ENCODE data around the gene LY6G6C. TPM values are rescaled to one million over a fixed set of nuclear protein-coding genes. Genes with fewer than 3 reads are reported as not detected.

LY6G6C gene
- total and polyA plus RNA-seq, 2 of the 13 experiments (the other 11 are each of a cell fraction or from before 2014, with no cell fraction given): 0.15 TPM; not detected in 1

DNA sequence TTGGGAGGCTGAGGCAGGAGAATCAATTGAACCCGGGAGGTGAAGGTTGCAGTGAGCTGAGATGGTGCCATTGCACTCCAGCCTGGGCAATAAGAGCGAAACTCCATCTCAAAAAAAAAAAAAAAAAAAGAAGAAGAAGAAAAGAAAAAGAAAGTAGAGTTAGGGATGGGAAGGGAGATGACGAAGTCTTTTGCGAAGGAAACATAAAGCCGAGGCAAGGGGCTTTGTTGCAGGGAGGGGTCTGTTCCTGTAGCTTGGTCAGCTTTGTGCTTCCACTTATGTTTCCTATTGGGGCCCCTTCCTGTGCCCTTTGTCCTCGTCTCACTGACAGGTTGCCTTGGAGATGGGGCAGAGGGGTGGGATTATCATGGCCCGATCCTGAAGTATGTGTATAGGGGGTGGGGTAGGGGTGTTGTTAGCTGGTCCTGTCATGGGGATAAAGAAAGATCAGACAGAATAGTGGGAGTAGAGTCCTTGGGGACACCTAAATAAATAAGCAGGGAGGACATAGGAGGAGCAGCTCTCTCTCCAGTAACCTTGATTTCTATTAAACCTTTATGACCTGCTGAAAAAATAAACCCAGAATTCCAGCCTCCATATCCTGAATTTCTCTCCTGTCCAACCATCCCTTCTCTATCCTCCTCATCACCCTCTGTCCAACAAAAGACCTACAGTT lies 15.9 kb upstream of the LY6G6C start (continued):
- TF ChIP-seq SATB2 (CRISPR knock-in tag; IDR thresholded peaks at IDR 0.05) (peak; percentile 45; the same call in 1 of the 2 replicates), MED1 (CRISPR knock-in tag; IDR thresholded peaks at IDR 0.05) (peak; percentile 87), ZNF414 (CRISPR knock-in tag; IDR thresholded peaks at IDR 0.05) (no peak), KDM1A (CRISPR knock-in tag; IDR thresholded peaks at IDR 0.05) (0 out of 2 replicates have a peak, but pooled peaks have one; percentile 7), ZZZ3 (CRISPR knock-in tag; IDR thresholded peaks at IDR 0.05; ENCODE audit: borderline replicate concordance) (no peak), IKZF5 (CRISPR knock-in tag; IDR thresholded peaks at IDR 0.05) (peak; percentile 85), ZNF333 (CRISPR knock-in tag; IDR thresholded peaks at IDR 0.05; ENCODE audit: borderline replicate concordance) (no peak), ZEB1 (IDR thresholded peaks at IDR 0.05; ENCODE audit: insufficient replicate concordance, low read depth) (no peak), U2AF2 (IDR thresholded peaks at IDR 0.05; ENCODE audit: low read depth, low read length) (peak; percentile 85; the same call in 1 of the 2 replicates), SRY (CRISPR knock-in tag; IDR thresholded peaks at IDR 0.05) (no peak), ZNF160 (CRISPR knock-in tag; IDR thresholded peaks at IDR 0.05) (no peak), MIXL1 (CRISPR knock-in tag; IDR thresholded peaks at IDR 0.05) (peak; percentile 86; the same call in 1 of the 2 replicates), RNF2 (conservative IDR thresholded peaks at IDR 0.05; ENCODE audit: low read depth) (no peak), ZNF407 (CRISPR knock-in tag; IDR thresholded peaks at IDR 0.05; ENCODE audit: not compliant biosample characterization) (no peak), SAP130 (CRISPR knock-in tag; IDR thresholded peaks at IDR 0.05; ENCODE audit: low read depth) (peak; percentile 94), ZNF776 (CRISPR knock-in tag; IDR thresholded peaks at IDR 0.05) (no peak), ZNF839 (CRISPR knock-in tag; IDR thresholded peaks at IDR 0.05; ENCODE audit: borderline replicate concordance) (no peak), SP140L (CRISPR knock-in tag; IDR thresholded peaks at IDR 0.05; ENCODE audit: borderline replicate concordance) (no peak)
- TF ChIP-seq, protein P1, sequence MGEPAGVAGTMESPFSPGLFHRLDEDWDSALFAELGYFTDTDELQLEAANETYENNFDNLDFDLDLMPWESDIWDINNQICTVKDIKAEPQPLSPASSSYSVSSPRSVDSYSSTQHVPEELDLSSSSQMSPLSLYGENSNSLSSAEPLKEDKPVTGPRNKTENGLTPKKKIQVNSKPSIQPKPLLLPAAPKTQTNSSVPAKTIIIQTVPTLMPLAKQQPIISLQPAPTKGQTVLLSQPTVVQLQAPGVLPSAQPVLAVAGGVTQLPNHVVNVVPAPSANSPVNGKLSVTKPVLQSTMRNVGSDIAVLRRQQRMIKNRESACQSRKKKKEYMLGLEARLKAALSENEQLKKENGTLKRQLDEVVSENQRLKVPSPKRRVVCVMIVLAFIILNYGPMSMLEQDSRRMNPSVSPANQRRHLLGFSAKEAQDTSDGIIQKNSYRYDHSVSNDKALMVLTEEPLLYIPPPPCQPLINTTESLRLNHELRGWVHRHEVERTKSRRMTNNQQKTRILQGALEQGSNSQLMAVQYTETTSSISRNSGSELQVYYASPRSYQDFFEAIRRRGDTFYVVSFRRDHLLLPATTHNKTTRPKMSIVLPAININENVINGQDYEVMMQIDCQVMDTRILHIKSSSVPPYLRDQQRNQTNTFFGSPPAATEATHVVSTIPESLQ (CRISPR knock-in tag; conservative IDR thresholded peaks at IDR 0.05): no peak

Measured in HepG2 (cell line).